Endodermal cell (in vitro differentiated cells): ENCODE results near the gene COL18A1. TPM values are rescaled to one million over a fixed set of nuclear protein-coding genes. Genes with fewer than 3 reads are reported as not detected.

Source experiments
- DNase-seq: peaks from one replicate; pipeline ENCODE4 v3.0.0-alpha.2; 2017
- H3K27ac ChIP-seq: 2 replicates; pipeline ENCODE4 v1.5.1; 2013; ENCODE audit warnings: mild to moderate bottlenecking, low read depth, low read length, moderate library complexity
- H3K27me3 ChIP-seq: 2 replicates; pipeline ENCODE4 v1.6.1; 2013; ENCODE audit warnings: mild to moderate bottlenecking, low read length, moderate library complexity; ENCODE audit not compliant: insufficient read depth, control insufficient read depth, poor library complexity, severe bottlenecking
- H3K36me3 ChIP-seq: 2 replicates; pipeline ENCODE4 v1.7.0; 2013; ENCODE audit warnings: mild to moderate bottlenecking, low read length, moderate library complexity; ENCODE audit not compliant: control insufficient read depth, insufficient read depth
- H3K4me1 ChIP-seq: one replicate; pipeline ENCODE4 v1.7.0; 2013; ENCODE audit warnings: low read length; ENCODE audit not compliant: control insufficient read depth, insufficient read depth
- H3K4me3 ChIP-seq: 2 replicates; pipeline ENCODE4 v1.5.1; 2013; ENCODE audit warnings: mild to moderate bottlenecking, low read length, moderate library complexity
- H3K9ac ChIP-seq: 2 replicates; pipeline ENCODE4 v1.6.1; 2013; ENCODE audit warnings: mild to moderate bottlenecking, low read length, moderate library complexity; ENCODE audit not compliant: poor library complexity, severe bottlenecking; ENCODE audit errors: extremely low read depth
- H3K9me3 ChIP-seq: 2 replicates; pipeline ENCODE4 v1.6.1; 2013; ENCODE audit warnings: mild to moderate bottlenecking, low read length, moderate library complexity; ENCODE audit not compliant: control insufficient read depth
- H3K27ac Mint-ChIP-seq: 2 replicates; pipeline ENCODE4 v1.8.0; 2020; ENCODE audit warnings: mixed read lengths
- H3K27me3 Mint-ChIP-seq: 2 replicates; pipeline ENCODE4 v1.8.0; 2021; ENCODE audit warnings: mild to moderate bottlenecking, mixed read lengths; ENCODE audit not compliant: insufficient read depth
- H3K36me3 Mint-ChIP-seq: 2 replicates; pipeline ENCODE4 v1.8.0; 2020; ENCODE audit warnings: low read depth, mixed read lengths
- H3K4me1 Mint-ChIP-seq: 2 replicates; pipeline ENCODE4 v1.8.0; 2020; ENCODE audit warnings: mixed read lengths
- H3K4me3 Mint-ChIP-seq: 2 replicates; pipeline ENCODE4 v1.8.0; 2020; ENCODE audit warnings: mild to moderate bottlenecking, moderate library complexity, mixed read lengths
- H3K9me3 Mint-ChIP-seq: 2 replicates; pipeline ENCODE4 v1.8.0; 2020; ENCODE audit warnings: mild to moderate bottlenecking, mixed read lengths
- WGBS, 2 experiments: methylation state at CpG; one replicate each; pipeline versions ENCODE4 v1.1.5 to v1.1.7; 2013; ENCODE audit warnings: missing lambda C conversion rate in 2 of 2, mixed read lengths in 1 of 2; ENCODE audit not compliant: insufficient coverage in 1 of 2, insufficient read length in 1 of 2; 5-methylcytosine and 5-hydroxymethylcytosine counted together
- total RNA-seq, 2 donors: library from RNA; stranded (reverse); fragmentation: NEBNext Ultra II Directional in 1 of 2; extraction: Animal tissue kit (Norgen Biotek cat#: 25700) in 1 of 2; gene quantifications; 2 replicates in 1 of 2; 3 replicates in 1 of 2; pipeline ENCODE4 v1.2.1, GENCODE V29; 2021
- TF ChIP-seq, protein P1 (sequence below): fragments of 200-600 bp; sonication (generic); conservative IDR thresholded peaks from 2 replicates; pipeline ENCODE4 v1.5.0; 2021; ENCODE audit warnings: antibody characterized with exemption, mild to moderate bottlenecking

COL18A1 gene
- total RNA-seq, 2 donors from 2014 or later, result 332 to 398 TPM

DNA sequence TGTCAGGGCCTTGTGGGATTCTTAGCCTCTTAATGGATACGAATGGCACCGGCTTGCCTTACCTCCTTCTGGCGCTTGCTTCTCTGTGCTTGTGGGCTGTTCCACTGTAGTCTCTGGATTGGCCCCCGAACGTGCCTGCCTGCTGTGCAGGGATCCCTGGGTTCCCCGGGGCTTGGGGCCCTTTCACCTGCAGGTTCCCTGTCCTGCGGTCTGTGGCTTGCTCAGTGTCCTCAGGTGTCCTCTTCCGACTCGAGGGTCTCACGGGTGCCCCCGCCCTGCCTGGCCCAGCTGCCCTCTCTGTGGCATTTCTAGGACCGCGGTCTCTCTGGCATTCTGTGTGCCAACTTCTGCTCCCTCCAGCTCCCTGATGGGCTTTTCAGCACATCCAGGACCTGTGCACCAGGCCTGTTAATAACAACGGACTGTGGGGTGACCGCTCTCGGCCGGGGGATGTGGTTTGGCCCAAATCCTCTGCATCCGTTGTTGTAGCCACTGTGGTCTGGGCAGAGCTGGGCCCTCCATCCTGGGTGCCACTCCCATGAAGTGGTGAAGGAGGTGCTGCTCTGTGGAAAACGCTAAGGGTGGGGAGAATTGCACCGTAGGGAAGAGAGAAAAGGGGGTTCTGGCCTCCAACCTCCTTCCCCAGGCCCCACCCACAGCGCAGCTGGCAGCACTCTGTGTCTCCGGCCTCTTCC, 12.4 kb downstream of the COL18A1 start:
- Histone ChIP-seq H3K9ac (no peak overlapping the region), H3K4me3 (no peak overlapping the region), H3K4me1 (peaks cover 5% of the 10 kb centered on the region), H3K36me3 (peaks cover 34% of the 10 kb centered on the region), H3K9me3 (no peaks in the 10 kb centered on the region), H3K27me3 (no peaks in the 10 kb centered on the region), H3K27ac (peak overlapping the region; percentile 55)
- Mint-ChIP-seq H3K36me3 (peaks cover 16% of the 10 kb centered on the region), H3K27me3 (no peaks in the 10 kb centered on the region), H3K9me3 (no peaks in the 10 kb centered on the region), H3K27ac (peak overlapping the region; percentile 11), H3K4me1 (peaks cover 20% of the 10 kb centered on the region), H3K4me3 (no peak overlapping the region)
- DNase-seq, result peak; percentile 52
- 85 to 88% methylated on average over 6 to 22 of the region's 22 CpGs for WGBS, 2 experiments
- TF ChIP-seq, protein P1, sequence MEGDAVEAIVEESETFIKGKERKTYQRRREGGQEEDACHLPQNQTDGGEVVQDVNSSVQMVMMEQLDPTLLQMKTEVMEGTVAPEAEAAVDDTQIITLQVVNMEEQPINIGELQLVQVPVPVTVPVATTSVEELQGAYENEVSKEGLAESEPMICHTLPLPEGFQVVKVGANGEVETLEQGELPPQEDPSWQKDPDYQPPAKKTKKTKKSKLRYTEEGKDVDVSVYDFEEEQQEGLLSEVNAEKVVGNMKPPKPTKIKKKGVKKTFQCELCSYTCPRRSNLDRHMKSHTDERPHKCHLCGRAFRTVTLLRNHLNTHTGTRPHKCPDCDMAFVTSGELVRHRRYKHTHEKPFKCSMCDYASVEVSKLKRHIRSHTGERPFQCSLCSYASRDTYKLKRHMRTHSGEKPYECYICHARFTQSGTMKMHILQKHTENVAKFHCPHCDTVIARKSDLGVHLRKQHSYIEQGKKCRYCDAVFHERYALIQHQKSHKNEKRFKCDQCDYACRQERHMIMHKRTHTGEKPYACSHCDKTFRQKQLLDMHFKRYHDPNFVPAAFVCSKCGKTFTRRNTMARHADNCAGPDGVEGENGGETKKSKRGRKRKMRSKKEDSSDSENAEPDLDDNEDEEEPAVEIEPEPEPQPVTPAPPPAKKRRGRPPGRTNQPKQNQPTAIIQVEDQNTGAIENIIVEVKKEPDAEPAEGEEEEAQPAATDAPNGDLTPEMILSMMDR, result no peak

GRCh38 chr21:45417951-45418300, 13.0 kb downstream of the COL18A1 start:
- Mint-ChIP-seq H3K27ac (no peak overlapping the region), H3K9me3 (no peaks in the 10 kb centered on the region), H3K4me3 (no peak overlapping the region), H3K36me3 (peaks cover 14% of the 10 kb centered on the region), H3K27me3 (no peaks in the 10 kb centered on the region), H3K4me1 (peaks cover 14% of the 10 kb centered on the region)
- peak overlapping the region; percentile 55 for H3K27ac ChIP-seq
- peak; percentile 31 for DNase-seq
- H3K9ac ChIP-seq, result no peak overlapping the region
- H3K4me3 ChIP-seq, result no peak overlapping the region
- peaks cover 34% of the 10 kb centered on the region for H3K36me3 ChIP-seq
- peaks cover 4% of the 10 kb centered on the region for H3K4me1 ChIP-seq
- H3K9me3 ChIP-seq, result no peaks in the 10 kb centered on the region
- 87 to 94% methylated on average over 14 to 20 of the region's 20 CpGs for whole genome bisulfite sequencing, 2 experiments
- H3K27me3 ChIP-seq, result no peaks in the 10 kb centered on the region
- TF ChIP-seq, protein P1, result no peak

DNA sequence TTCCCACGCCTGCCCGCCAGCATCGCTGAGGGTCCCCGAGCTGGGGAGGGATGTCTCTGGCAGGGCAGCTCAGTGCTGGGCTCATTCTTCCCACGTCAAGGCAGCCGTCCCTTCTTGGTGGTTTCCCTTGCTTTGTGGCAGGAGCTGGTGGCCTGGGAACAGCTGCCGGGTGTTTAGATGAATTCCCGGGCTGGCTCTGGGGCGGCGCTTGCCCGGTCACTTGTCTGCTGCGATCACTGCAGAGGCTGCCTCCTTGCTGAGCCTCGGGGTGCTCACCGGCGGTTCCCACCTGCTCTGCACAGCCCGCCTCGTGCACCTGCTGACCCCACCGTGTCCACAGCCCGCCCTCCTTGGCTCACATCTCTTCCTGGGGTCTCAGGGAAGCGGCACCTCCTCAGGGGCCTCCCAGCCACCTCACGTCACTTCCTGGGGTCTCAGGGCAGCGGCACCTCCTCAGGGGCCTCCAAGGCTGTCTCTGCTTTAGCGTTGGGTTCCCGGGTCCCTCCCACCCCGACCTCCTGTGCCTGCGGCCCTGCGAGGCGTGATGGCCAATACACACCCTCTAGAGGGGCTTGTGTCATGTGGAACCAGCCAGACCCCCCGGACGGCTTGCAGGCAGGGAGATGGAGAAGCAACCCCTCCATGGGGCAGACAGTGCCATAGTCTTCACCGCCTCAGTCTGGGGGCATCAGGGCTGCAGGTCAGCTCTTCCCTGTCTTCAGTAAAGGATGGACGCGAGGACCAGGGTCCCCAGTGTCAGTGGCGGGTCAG, 13.5 kb downstream of the COL18A1 start:
- no peaks in the 10 kb centered on the region for H3K9me3 ChIP-seq
- H3K4me1 Mint-ChIP-seq, result peaks cover 10% of the 10 kb centered on the region
- WGBS, 2 experiments, result 92 to 93% methylated on average over 24 to 34 of the region's 34 CpGs

More for the DNA sequence above, 13.5 kb downstream of the COL18A1 start:
- Mint-ChIP-seq H3K4me3 (no peak overlapping the region), H3K27me3 (no peaks in the 10 kb centered on the region), H3K27ac (no peak overlapping the region), H3K36me3 (peaks cover 14% of the 10 kb centered on the region), H3K9me3 (no peaks in the 10 kb centered on the region)
- Histone ChIP-seq H3K27ac (peak overlapping the region; percentile 55), H3K9ac (no peak overlapping the region), H3K4me1 (no peaks in the 10 kb centered on the region), H3K4me3 (no peak overlapping the region), H3K36me3 (peaks cover 34% of the 10 kb centered on the region), H3K27me3 (no peaks in the 10 kb centered on the region)
- DNase-seq, result peak; percentile 42
- TF ChIP-seq, protein P1, result no peak
